ENCODE results near the gene TRIM15. TPM values are rescaled to one million over a fixed set of nuclear protein-coding genes. Genes with fewer than 3 reads are reported as not detected.
A peak's percentile ranks its signal among the peaks of the same experiment; 100 is the strongest.

TRIM15 gene
- total RNA-seq, 1 donor, result not detected

GRCh38 chr6:30185846-30186484 lies 22.6 kb downstream of the TRIM15 start:
- no peaks in the 10 kb centered on the region for H3K4me1 ChIP-seq (ENCODE audit: insufficient read depth, low read length)
- no peak overlapping the region for H3K27ac ChIP-seq (ENCODE audit: low read depth, low read length)
- H3K4me2 ChIP-seq (ENCODE audit: insufficient read depth, low read length), result no peak overlapping the region
- H3K27me3 ChIP-seq (ENCODE audit: insufficient read depth, low read length), result no peaks in the 10 kb centered on the region
- peaks cover 41% of the 10 kb centered on the region for H3K36me3 ChIP-seq (ENCODE audit: insufficient read depth, low read length)
- no peak overlapping the region for H2AFZ ChIP-seq (ENCODE audit: low read length)
- no peak for DNase-seq (ENCODE audit: insufficient read length, low spot score, missing footprints)
- no peaks in the 10 kb centered on the region for H3K9me3 ChIP-seq (ENCODE audit: low read depth, low read length)
- no peak overlapping the region for H3K4me3 ChIP-seq (ENCODE audit: insufficient read depth, low read length)
- no peaks in the 10 kb centered on the region for H3K79me2 ChIP-seq (ENCODE audit: insufficient read depth, low read length)
- no peaks in the 10 kb centered on the region for H4K20me1 ChIP-seq (ENCODE audit: insufficient read depth, low read length)
- TF ChIP-seq, protein P1, sequence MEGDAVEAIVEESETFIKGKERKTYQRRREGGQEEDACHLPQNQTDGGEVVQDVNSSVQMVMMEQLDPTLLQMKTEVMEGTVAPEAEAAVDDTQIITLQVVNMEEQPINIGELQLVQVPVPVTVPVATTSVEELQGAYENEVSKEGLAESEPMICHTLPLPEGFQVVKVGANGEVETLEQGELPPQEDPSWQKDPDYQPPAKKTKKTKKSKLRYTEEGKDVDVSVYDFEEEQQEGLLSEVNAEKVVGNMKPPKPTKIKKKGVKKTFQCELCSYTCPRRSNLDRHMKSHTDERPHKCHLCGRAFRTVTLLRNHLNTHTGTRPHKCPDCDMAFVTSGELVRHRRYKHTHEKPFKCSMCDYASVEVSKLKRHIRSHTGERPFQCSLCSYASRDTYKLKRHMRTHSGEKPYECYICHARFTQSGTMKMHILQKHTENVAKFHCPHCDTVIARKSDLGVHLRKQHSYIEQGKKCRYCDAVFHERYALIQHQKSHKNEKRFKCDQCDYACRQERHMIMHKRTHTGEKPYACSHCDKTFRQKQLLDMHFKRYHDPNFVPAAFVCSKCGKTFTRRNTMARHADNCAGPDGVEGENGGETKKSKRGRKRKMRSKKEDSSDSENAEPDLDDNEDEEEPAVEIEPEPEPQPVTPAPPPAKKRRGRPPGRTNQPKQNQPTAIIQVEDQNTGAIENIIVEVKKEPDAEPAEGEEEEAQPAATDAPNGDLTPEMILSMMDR (IDR thresholded peaks at IDR 0.05; ENCODE audit: extremely low read depth, low read depth, low read length), result no peak

DNA sequence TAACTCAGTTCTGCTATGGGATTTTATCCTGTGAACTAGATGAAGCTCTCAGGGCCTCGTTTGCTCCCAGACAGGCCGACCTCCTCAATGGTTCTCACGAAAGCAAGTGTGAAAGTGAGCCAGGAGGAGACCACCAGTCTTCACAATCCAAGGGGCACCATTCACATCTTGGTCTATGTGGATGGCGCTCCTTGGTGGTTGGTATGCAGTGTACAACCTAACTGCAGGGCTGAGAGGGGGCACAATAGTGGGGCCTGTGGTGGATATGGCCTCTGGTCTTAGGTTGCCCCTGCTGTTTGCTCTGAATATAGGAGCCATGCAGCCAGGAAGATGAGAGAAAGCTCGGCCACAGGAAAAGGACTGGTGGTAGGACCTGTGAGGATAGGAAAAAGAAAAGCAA lies 25.2 kb downstream of the TRIM15 start:
- no peak overlapping the region for H3K4me2 ChIP-seq (ENCODE audit: insufficient read depth, low read length)
- H3K79me2 ChIP-seq (ENCODE audit: insufficient read depth, low read length), result no peaks in the 10 kb centered on the region
- TF ChIP-seq, protein P1 (IDR thresholded peaks at IDR 0.05; ENCODE audit: extremely low read depth, low read depth, low read length), result no peak
- no peak overlapping the region for H3K4me3 ChIP-seq (ENCODE audit: insufficient read depth, low read length)
- H4K20me1 ChIP-seq (ENCODE audit: insufficient read depth, low read length), result no peaks in the 10 kb centered on the region
- H3K27ac ChIP-seq (ENCODE audit: low read depth, low read length), result no peak overlapping the region
- no peaks in the 10 kb centered on the region for H3K27me3 ChIP-seq (ENCODE audit: insufficient read depth, low read length)
- H2AFZ ChIP-seq (ENCODE audit: low read length), result no peak overlapping the region
- H3K9me3 ChIP-seq (ENCODE audit: low read depth, low read length), result no peaks in the 10 kb centered on the region
- peaks cover 45% of the 10 kb centered on the region for H3K36me3 ChIP-seq (ENCODE audit: insufficient read depth, low read length)
- no peak for DNase-seq (ENCODE audit: insufficient read length, low spot score, missing footprints)
- H3K4me1 ChIP-seq (ENCODE audit: insufficient read depth, low read length), result no peaks in the 10 kb centered on the region

- Histone ChIP-seq H2AFZ (ENCODE audit: low read length) (no peak overlapping the region), H3K79me2 (ENCODE audit: insufficient read depth, low read length) (no peaks in the 10 kb centered on the region), H3K4me2 (ENCODE audit: insufficient read depth, low read length) (no peak overlapping the region), H3K36me3 (ENCODE audit: insufficient read depth, low read length) (peaks cover 37% of the 10 kb centered on the region), H3K9me3 (ENCODE audit: low read depth, low read length) (no peaks in the 10 kb centered on the region), H3K4me3 (ENCODE audit: insufficient read depth, low read length) (no peak overlapping the region), H3K27ac (ENCODE audit: low read depth, low read length) (no peak overlapping the region), H4K20me1 (ENCODE audit: insufficient read depth, low read length) (peaks cover 10% of the 10 kb centered on the region), H3K27me3 (ENCODE audit: insufficient read depth, low read length) (no peaks in the 10 kb centered on the region), H3K4me1 (ENCODE audit: insufficient read depth, low read length) (no peaks in the 10 kb centered on the region)
- TF ChIP-seq, protein P1 (IDR thresholded peaks at IDR 0.05; ENCODE audit: extremely low read depth, low read depth, low read length), result no peak
- no peak for DNase-seq (ENCODE audit: insufficient read length, low spot score, missing footprints)
Measured at GRCh38 chr6:30192076-30192475, 28.7 kb downstream of the TRIM15 start.

DNA sequence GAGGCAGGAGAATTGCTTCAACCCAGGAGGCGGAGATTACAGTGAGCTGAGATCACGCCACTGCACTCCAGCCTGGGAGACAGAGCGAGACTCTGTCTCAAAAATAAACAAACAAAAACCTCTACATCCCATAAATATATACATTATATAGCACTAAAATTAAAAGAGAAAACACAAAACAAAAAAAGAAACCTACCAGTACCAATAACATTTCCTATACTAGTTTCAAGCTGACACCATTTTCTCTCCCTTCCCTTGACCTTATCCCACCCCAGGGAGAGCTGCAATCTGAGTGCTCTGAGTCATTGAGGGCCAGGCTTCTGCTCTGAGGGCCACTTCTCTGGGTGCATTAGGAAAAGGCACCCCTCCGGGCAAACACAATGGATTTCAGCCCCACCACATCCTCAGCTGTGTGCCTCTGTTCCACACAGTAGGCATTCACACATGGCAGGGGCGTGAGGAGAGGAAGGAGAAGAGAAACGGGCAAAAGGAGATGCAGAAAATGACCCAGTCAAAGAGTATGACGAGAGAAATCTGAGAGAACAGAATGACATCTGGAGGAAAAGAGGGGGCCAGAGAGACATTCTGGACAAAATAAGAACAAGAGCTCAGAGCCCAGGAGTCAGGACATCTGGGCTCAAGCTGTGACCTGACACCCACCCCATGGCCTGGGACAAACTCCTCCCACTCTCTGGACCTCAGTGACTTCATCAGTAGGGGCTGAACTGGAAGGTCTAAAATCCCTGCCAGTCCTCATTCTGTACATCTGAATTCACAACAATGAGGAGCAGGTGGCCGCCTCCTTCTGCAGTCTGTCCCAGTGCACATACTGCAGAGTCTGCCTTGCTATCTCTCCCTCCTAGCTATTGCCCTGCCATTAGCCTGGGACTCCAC lies 31.7 kb downstream of the TRIM15 start:
- Histone ChIP-seq H3K4me1 (ENCODE audit: insufficient read depth, low read length) (no peaks in the 10 kb centered on the region), H3K27me3 (ENCODE audit: insufficient read depth, low read length) (no peaks in the 10 kb centered on the region), H3K36me3 (ENCODE audit: insufficient read depth, low read length) (peaks cover 37% of the 10 kb centered on the region), H2AFZ (ENCODE audit: low read length) (no peak overlapping the region), H4K20me1 (ENCODE audit: insufficient read depth, low read length) (peaks cover 15% of the 10 kb centered on the region), H3K4me2 (ENCODE audit: insufficient read depth, low read length) (no peak overlapping the region), H3K4me3 (ENCODE audit: insufficient read depth, low read length) (no peak overlapping the region), H3K9me3 (ENCODE audit: low read depth, low read length) (no peaks in the 10 kb centered on the region), H3K79me2 (ENCODE audit: insufficient read depth, low read length) (no peaks in the 10 kb centered on the region), H3K27ac (ENCODE audit: low read depth, low read length) (no peak overlapping the region)
- TF ChIP-seq, protein P1 (IDR thresholded peaks at IDR 0.05; ENCODE audit: extremely low read depth, low read depth, low read length), result no peak
- DNase-seq (ENCODE audit: insufficient read length, low spot score, missing footprints), result peak; percentile 53

All from osteoblast (primary cell).